GM23248 (cell line): ENCODE results near the gene PSMC3. TPM values are rescaled to one million over a fixed set of nuclear protein-coding genes. Genes with fewer than 3 reads are reported as not detected.

Source experiments
- DNase-seq: peaks from one replicate; pipeline ENCODE4 v3.0.0-alpha.2; 2015
- H2AFZ ChIP-seq: fragments of 200-600 bp; sonication (generic); 2 replicates; pipeline ENCODE4 v1.6.1; 2016; ENCODE audit warnings: antibody characterized with exemption
- H3F3A ChIP-seq: fragments of 200-600 bp; sonication (generic); 2 replicates; pipeline ENCODE4 v1.6.1; 2016; ENCODE audit warnings: mild to moderate bottlenecking, antibody characterized with exemption, mixed run types; ENCODE audit not compliant: insufficient read depth
- H3K27ac ChIP-seq: fragments of 200-600 bp; sonication (generic); 2 replicates; pipeline ENCODE4 v1.5.1; 2016; ENCODE audit warnings: mild to moderate bottlenecking
- H3K27me3 ChIP-seq: fragments of 200-600 bp; sonication (generic); replicated peaks from 2 replicates; pipeline ENCODE4 v1.6.1; 2016; ENCODE audit warnings: mild to moderate bottlenecking; ENCODE audit not compliant: insufficient read depth
- H3K36me3 ChIP-seq: fragments of 200-600 bp; sonication (generic); 2 replicates; pipeline ENCODE4 v1.6.1; 2016; ENCODE audit warnings: low read depth, mild to moderate bottlenecking
- H3K4me1 ChIP-seq: fragments of 200-600 bp; sonication (generic); 2 replicates; pipeline ENCODE4 v1.6.1; 2016; ENCODE audit warnings: mild to moderate bottlenecking; ENCODE audit not compliant: insufficient read depth
- H3K4me2 ChIP-seq: fragments of 200-600 bp; sonication (generic); one replicate; pipeline ENCODE4 v1.6.1; 2016; ENCODE audit warnings: mild to moderate bottlenecking; ENCODE audit not compliant: unreplicated experiment
- H3K4me3 ChIP-seq: fragments of 200-600 bp; sonication (generic); 2 replicates; pipeline ENCODE4 v1.5.1; 2016; ENCODE audit warnings: mild to moderate bottlenecking
- H3K79me2 ChIP-seq: fragments of 200-600 bp; sonication (generic); 2 replicates; pipeline ENCODE4 v1.6.1; 2016; ENCODE audit warnings: mild to moderate bottlenecking; ENCODE audit not compliant: insufficient read depth
- H3K9ac ChIP-seq: fragments of 200-600 bp; sonication (generic); 2 replicates; pipeline ENCODE4 v1.6.1; 2016; ENCODE audit warnings: mild to moderate bottlenecking
- H3K9me2 ChIP-seq: fragments of 200-600 bp; sonication (generic); 2 replicates; pipeline ENCODE4 v1.6.1; 2016; ENCODE audit warnings: mixed run types, mild to moderate bottlenecking, moderate library complexity; ENCODE audit not compliant: insufficient read depth
- H3K9me3 ChIP-seq: fragments of 200-600 bp; sonication (generic); one replicate; pipeline ENCODE4 v1.6.1; 2017; ENCODE audit warnings: low read depth
- H4K20me1 ChIP-seq: fragments of 200-600 bp; sonication (generic); 2 replicates; pipeline ENCODE4 v1.6.0; 2016; ENCODE audit not compliant: insufficient read depth
- EZH2 ChIP-seq: fragments of 200-600 bp; sonication (generic); IDR thresholded peaks from 2 replicates; pipeline ENCODE4 v1.6.1; 2018; ENCODE audit warnings: antibody characterized with exemption, mild to moderate bottlenecking; ENCODE audit not compliant: insufficient read depth, poor library complexity, severe bottlenecking
- EZH2phosphoT487 ChIP-seq: fragments of 200-600 bp; sonication (generic); IDR thresholded peaks from 2 replicates; pipeline ENCODE4 v1.6.1; 2018; ENCODE audit warnings: antibody characterized with exemption, moderate library complexity, mild to moderate bottlenecking, low read depth; ENCODE audit not compliant: insufficient read depth
- WGBS, 2 experiments: methylation state at CpG; one replicate each; pipeline ENCODE4 v1.1.6; 2015 to 2017; ENCODE audit warnings: low lambda C conversion rate in 2 of 2, low coverage in 1 of 2; ENCODE audit errors: missing lambda C conversion rate in 2 of 2; 5-methylcytosine and 5-hydroxymethylcytosine counted together
- in situ Hi-C: fragments of 300-500 bp; cut with MboI; formaldehyde crosslinking; loops from 2 replicates; pipeline ENCODE4 v1.15.0; 2020
- polyA plus RNA-seq: library from polyadenylated mRNA; unstranded; fragments of >200 nt; fragmentation: Nextera tagmentation; extraction: Ambion mirVana; gene quantifications from 2 replicates; pipeline ENCODE4 v1.2.1, GENCODE V29; 2016
- total RNA-seq: library from RNA; depleted of rRNA; stranded (reverse); fragments of >200 nt; shearing (Covaris generic); gene quantifications from 2 replicates; pipeline ENCODE4 v1.2.3, GENCODE V29; 2014

PSMC3 gene
- total and polyA plus RNA-seq, 2 experiments from 2014 or later, result 151 to 212 TPM

- in situ Hi-C loops, result loop anchor here (10.0 kb wide), 1 partner anchor 73 kb away; the partner anchor contains the start of gene SPI1
- H4K20me1 ChIP-seq, result no peaks in the 10 kb centered on the region
- TF ChIP-seq EZH2phosphoT487 (no peak), EZH2 (no peak)
- H3K36me3 ChIP-seq, result no peaks in the 10 kb centered on the region
- no peak overlapping the region for H3K27ac ChIP-seq
- H3K9ac ChIP-seq, result no peak overlapping the region
- WGBS, 2 experiments, result 90 to 95% methylated on average over 5 to 8 of the region's 12 CpGs
- no peaks in the 10 kb centered on the region for H3K79me2 ChIP-seq
- no peak overlapping the region for H3K4me2 ChIP-seq
- H3K4me3 ChIP-seq, result no peak overlapping the region
- H3K4me1 ChIP-seq, result no peaks in the 10 kb centered on the region
- H3K9me3 ChIP-seq, result no peaks in the 10 kb centered on the region
- H3K27me3 ChIP-seq, result no peaks in the 10 kb centered on the region
- H3F3A ChIP-seq, result no peaks in the 10 kb centered on the region
- H3K9me2 ChIP-seq, result no peaks in the 10 kb centered on the region
- no peak overlapping the region for H2AFZ ChIP-seq
- no peak for DNase-seq
Measured at GRCh38 chr11:47447906-47448305, 21.7 kb upstream of the PSMC3 start.

DNA sequence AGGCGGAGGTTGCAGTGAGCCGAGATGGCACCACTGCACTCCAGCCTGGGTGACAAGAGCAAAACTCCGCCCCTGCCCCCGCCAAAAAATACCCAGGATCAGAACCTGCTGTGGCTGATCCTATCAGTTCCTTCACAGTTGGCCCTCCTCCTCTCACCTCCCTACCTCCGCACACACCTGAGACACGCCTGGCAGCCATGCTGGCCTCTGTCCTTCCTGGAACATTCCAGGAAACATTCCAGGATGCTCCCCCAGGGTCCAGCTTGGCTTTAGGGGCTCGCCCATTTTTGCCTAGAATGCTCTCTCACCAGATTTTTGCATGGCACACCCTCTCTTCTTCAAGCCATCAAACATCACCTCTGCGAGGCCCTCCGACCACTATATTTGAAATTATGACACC, 20.6 kb upstream of the PSMC3 start:
- no peak overlapping the region for H2AFZ ChIP-seq
- no peaks in the 10 kb centered on the region for H3K79me2 ChIP-seq
- in situ Hi-C loops, result loop anchor here (10.0 kb wide), 1 partner anchor 72 kb away; the partner anchor contains the start of gene SPI1
- H3K4me3 ChIP-seq, result no peak overlapping the region
- WGBS, 2 experiments, result 84 to 90% methylated on average over 9 of the region's 9 CpGs
- no peak overlapping the region for H3K27ac ChIP-seq
- no peak overlapping the region for H3K4me2 ChIP-seq
- no peaks in the 10 kb centered on the region for H3K9me3 ChIP-seq
- H3K27me3 ChIP-seq, result no peaks in the 10 kb centered on the region
- no peaks in the 10 kb centered on the region for H4K20me1 ChIP-seq
- H3K9me2 ChIP-seq, result no peaks in the 10 kb centered on the region
- H3F3A ChIP-seq, result no peaks in the 10 kb centered on the region
- no peaks in the 10 kb centered on the region for H3K4me1 ChIP-seq
- DNase-seq, result no peak
- H3K9ac ChIP-seq, result no peak overlapping the region
- H3K36me3 ChIP-seq, result no peaks in the 10 kb centered on the region
- no peak for TF ChIP-seq EZH2phosphoT487
- no peak for TF ChIP-seq EZH2

DNA sequence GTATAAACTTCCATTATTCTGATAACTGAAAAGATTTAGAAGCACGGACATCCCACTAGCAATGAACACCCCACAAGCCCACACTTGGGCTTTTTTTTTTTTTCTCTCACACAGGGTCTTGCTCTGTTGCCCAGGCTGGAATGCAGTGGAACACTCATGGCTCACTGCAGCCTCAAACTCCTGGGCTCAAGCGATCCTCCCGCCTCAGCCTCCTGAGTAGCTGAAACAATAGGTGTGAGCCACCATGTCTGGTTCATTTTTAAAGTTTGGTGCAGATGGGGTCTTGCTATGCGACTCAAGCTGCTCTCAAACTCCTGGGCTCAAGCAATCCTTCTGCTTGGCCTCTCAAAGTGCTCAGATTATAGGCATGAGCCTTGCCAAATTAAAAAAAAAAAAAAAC, 19.6 kb upstream of the PSMC3 start:
- DNase-seq, result no peak
- TF ChIP-seq EZH2 (no peak), EZH2phosphoT487 (no peak)
- H3K9me3 ChIP-seq, result no peaks in the 10 kb centered on the region
- H3K36me3 ChIP-seq, result no peaks in the 10 kb centered on the region
- H3K27ac ChIP-seq, result no peak overlapping the region
- no peaks in the 10 kb centered on the region for H3K79me2 ChIP-seq
- H2AFZ ChIP-seq, result no peak overlapping the region
- in situ Hi-C loops, result loop anchor here (10.0 kb wide), 1 partner anchor 71 kb away; the partner anchor contains the start of gene SPI1
- WGBS, 2 experiments, result 84 to 89% methylated on average over 4 of the region's 4 CpGs
- no peak overlapping the region for H3K9ac ChIP-seq
- no peaks in the 10 kb centered on the region for H3K9me2 ChIP-seq
- no peaks in the 10 kb centered on the region for H3F3A ChIP-seq
- no peak overlapping the region for H3K4me3 ChIP-seq
- no peaks in the 10 kb centered on the region for H3K4me1 ChIP-seq
- no peaks in the 10 kb centered on the region for H3K27me3 ChIP-seq
- no peak overlapping the region for H3K4me2 ChIP-seq
- no peaks in the 10 kb centered on the region for H4K20me1 ChIP-seq

DNA sequence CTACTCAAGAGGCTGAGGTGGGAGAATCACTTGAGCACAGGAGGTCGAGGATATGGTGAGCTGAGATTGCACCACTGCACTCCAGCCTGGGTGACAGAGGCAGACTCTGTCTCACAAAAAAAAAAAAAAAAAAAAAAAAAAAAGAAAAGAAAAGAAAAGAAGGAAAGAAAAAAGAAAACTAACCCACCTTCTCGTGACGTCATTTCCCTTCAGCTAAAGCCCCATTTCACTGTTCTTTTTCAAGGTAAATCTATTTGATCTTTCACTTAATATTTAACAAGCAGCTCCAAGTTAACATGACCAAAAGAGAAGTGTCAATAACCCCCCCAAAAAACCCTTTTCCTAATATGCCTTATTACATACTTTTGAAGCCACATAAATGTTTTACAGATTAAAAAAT, 17.6 kb upstream of the PSMC3 start:
- in situ Hi-C loops, result loop anchor here (10.0 kb wide), 1 partner anchor 69 kb away; the partner anchor contains the start of gene SPI1
- H3F3A ChIP-seq, result no peaks in the 10 kb centered on the region
- H3K79me2 ChIP-seq, result no peaks in the 10 kb centered on the region
- H3K4me1 ChIP-seq, result no peaks in the 10 kb centered on the region
- no peak overlapping the region for H3K9ac ChIP-seq
- no peaks in the 10 kb centered on the region for H3K36me3 ChIP-seq
- no peak overlapping the region for H3K27ac ChIP-seq
- no peak overlapping the region for H3K4me2 ChIP-seq
- H4K20me1 ChIP-seq, result no peaks in the 10 kb centered on the region
- TF ChIP-seq EZH2phosphoT487 (no peak), EZH2 (no peak)
- H2AFZ ChIP-seq, result no peak overlapping the region
- H3K9me2 ChIP-seq, result no peaks in the 10 kb centered on the region
- DNase-seq, result no peak
- H3K27me3 ChIP-seq, result no peaks in the 10 kb centered on the region
- 83 to 92% methylated on average over 3 of the region's 3 CpGs for WGBS, 2 experiments
- no peaks in the 10 kb centered on the region for H3K9me3 ChIP-seq
- no peak overlapping the region for H3K4me3 ChIP-seq

DNA sequence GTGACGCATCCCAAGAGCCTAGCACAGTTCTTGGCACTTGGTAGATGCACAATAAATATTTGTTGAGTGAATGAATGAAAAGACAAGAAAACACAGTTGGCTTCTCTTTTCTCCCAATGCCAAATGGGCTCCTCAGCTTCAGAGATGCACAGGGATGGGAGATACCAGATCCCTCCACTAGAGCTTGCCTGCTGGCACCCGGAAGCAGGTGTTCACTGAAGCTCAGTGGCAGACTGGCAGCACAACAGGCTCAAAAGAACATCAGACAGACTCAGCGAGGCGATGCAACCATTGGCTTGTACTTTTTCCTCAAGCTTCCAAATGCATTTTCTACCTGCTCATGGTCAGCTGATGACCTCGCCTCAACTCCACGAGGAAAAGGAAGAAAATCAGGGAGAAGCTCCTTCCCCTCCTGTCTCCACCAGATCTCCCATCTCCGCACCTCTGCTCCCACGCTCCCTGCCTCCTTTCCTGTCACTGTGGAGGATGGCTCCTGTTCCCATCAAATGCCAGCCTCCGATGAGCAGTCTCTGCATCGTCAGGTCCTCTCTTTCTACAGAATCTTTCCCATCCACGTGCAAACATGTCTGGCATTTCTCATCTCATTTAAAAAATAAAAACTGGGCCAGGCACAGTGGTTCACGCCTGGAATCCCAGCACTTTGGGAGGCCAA, 16.9 kb upstream of the PSMC3 start:
- TF ChIP-seq EZH2phosphoT487, result no peak
- no peak for DNase-seq
- H3K4me2 ChIP-seq, result no peak overlapping the region

More for the DNA sequence above, 16.9 kb upstream of the PSMC3 start:
- in situ Hi-C loops, result loop anchor here (10.0 kb wide), 1 partner anchor 68 kb away; the partner anchor contains the start of gene SPI1
- no peaks in the 10 kb centered on the region for H3K79me2 ChIP-seq
- WGBS, 2 experiments, result 89 to 92% methylated on average over 12 of the region's 12 CpGs
- no peaks in the 10 kb centered on the region for H3K9me2 ChIP-seq
- H3K9ac ChIP-seq, result no peak overlapping the region
- no peak overlapping the region for H2AFZ ChIP-seq
- no peak overlapping the region for H3K27ac ChIP-seq
- no peaks in the 10 kb centered on the region for H3K36me3 ChIP-seq
- H3K9me3 ChIP-seq, result no peaks in the 10 kb centered on the region
- no peaks in the 10 kb centered on the region for H3K4me1 ChIP-seq
- no peaks in the 10 kb centered on the region for H4K20me1 ChIP-seq
- no peaks in the 10 kb centered on the region for H3F3A ChIP-seq
- H3K27me3 ChIP-seq, result no peaks in the 10 kb centered on the region
- no peak overlapping the region for H3K4me3 ChIP-seq
